Endothelial cell of umbilical vein (primary cell): ENCODE data around the gene ACTR1A. TPM values are rescaled to one million over a fixed set of nuclear protein-coding genes. Genes with fewer than 3 reads are reported as not detected.

Experiments used
- BruUV-seq: library from RNA; stranded (reverse); fragments of 400-500 nt; replicated peaks from 2 replicates; lab custom pipeline; 2021; lab: Mats Ljungman, UMichigan
- CTCF ChIA-PET: fragments of 300-600, 350-600 bp; sonication (Branson Sonifier 250); formaldehyde crosslinking; loops from one replicate; lab custom pipeline; 2021; ENCODE audit warnings: antibody characterized with exemption, inconsistent platforms; lab: Charles Lee
- POLR2A ChIA-PET: fragments of 300-600, 350-600 bp; sonication (Branson Sonifier 250); formaldehyde crosslinking; loops from one replicate; lab custom pipeline; 2021; ENCODE audit warnings: antibody characterized with exemption, inconsistent platforms; lab: Charles Lee
- DNase-seq: peaks from one replicate; pipeline ENCODE4 v3.0.0-alpha.2; 2011; ENCODE audit warnings: low read depth, low spot score
- FAIRE-seq: peaks from 2 replicates; lab custom pipeline; 2011; peaks lifted over from hg19 to GRCh38; lab: Jason Lieb, UNC
- H2AFZ ChIP-seq: 2 replicates; pipeline ENCODE4 v1.6.0; 2012; ENCODE audit warnings: low read depth, low read length, control low read depth, inconsistent platforms
- H3K27ac ChIP-seq: 2 replicates; pipeline ENCODE4 v1.5.1; 2011; ENCODE audit warnings: low read depth, mild to moderate bottlenecking, control low read depth, low read length, moderate library complexity; ENCODE audit not compliant: insufficient read depth
- H3K27me3 ChIP-seq, 2 experiments: 2 replicates each; pipeline versions ENCODE4 v1.6.0 to v1.6.1; 2011; ENCODE audit warnings: low read length in 2 of 2, mixed read lengths in 1 of 2; ENCODE audit not compliant: control insufficient read depth in 2 of 2, insufficient read depth in 2 of 2
- H3K36me3 ChIP-seq, 2 experiments: 2 replicates in 1 of 2; 3 replicates in 1 of 2; pipeline ENCODE4 v1.5.1; 2011; ENCODE audit warnings: low read length in 2 of 2, mild to moderate bottlenecking in 1 of 2, moderate library complexity in 1 of 2; ENCODE audit not compliant: control insufficient read depth in 2 of 2, insufficient read depth in 2 of 2; ENCODE audit errors: extremely low read depth in 1 of 2
- H3K4me1 ChIP-seq: 3 replicates; pipeline ENCODE4 v1.5.1; 2011; ENCODE audit warnings: mild to moderate bottlenecking, low read length; ENCODE audit not compliant: control insufficient read depth, insufficient read depth; ENCODE audit errors: extremely low read depth
- H3K4me2 ChIP-seq: 2 replicates; pipeline ENCODE4 v1.6.1; 2011; ENCODE audit warnings: low read length, control low read depth, mixed read lengths; ENCODE audit not compliant: insufficient read depth
- H3K4me3 ChIP-seq, 3 experiments: fragments of 200-600 bp in 1 of 3; sonication (generic), shearing (Covaris generic) in 1 of 3; replicated peaks in 1 of 3; 2 replicates each; pipeline ENCODE4 v1.5.1; 2011 to 2016; ENCODE audit warnings: control low read depth in 3 of 3, low read length in 3 of 3, mild to moderate bottlenecking in 2 of 3, inconsistent platforms in 1 of 3, low read depth in 1 of 3, moderate library complexity in 1 of 3; ENCODE audit not compliant: insufficient read depth in 1 of 3
- H3K79me2 ChIP-seq: 2 replicates; pipeline ENCODE4 v1.6.0; 2012; ENCODE audit warnings: low read length, inconsistent platforms; ENCODE audit not compliant: control insufficient read depth, insufficient read depth
- H3K9ac ChIP-seq: replicated peaks from 2 replicates; pipeline ENCODE3; 2011; ENCODE audit warnings: low read length, control low read depth; ENCODE audit not compliant: insufficient read depth; ENCODE audit errors: extremely low read depth
- H3K9me1 ChIP-seq: replicated peaks from 3 replicates; pipeline ENCODE4 v1.6.0; 2011; ENCODE audit warnings: mild to moderate bottlenecking, low read length; ENCODE audit not compliant: control insufficient read depth, insufficient read depth; ENCODE audit errors: extremely low read depth
- H3K9me3 ChIP-seq: replicated peaks from 2 replicates; pipeline ENCODE4 v1.5.1; 2012; ENCODE audit warnings: low read length, inconsistent platforms; ENCODE audit not compliant: control insufficient read depth, insufficient read depth
- H4K20me1 ChIP-seq: replicated peaks from 2 replicates; pipeline ENCODE3; 2011; ENCODE audit warnings: mild to moderate bottlenecking, low read length; ENCODE audit not compliant: control insufficient read depth, insufficient read depth; ENCODE audit errors: extremely low read depth
- CTCF ChIP-seq, 2 donors: IDR thresholded peaks; 1 replicate in 1 of 2; 2 replicates in 1 of 2; pipeline ENCODE4 v1.5.1; 2011; ENCODE audit warnings: low read length in 2 of 2, mild to moderate bottlenecking in 2 of 2, moderate library complexity in 2 of 2, control low read depth in 1 of 2, inconsistent platforms in 1 of 2, low read depth in 1 of 2; ENCODE audit not compliant: insufficient read depth in 1 of 2; ENCODE audit errors: extremely low read depth in 1 of 2
- EZH2 ChIP-seq: IDR thresholded peaks from 2 replicates; pipeline ENCODE4 v1.6.1; 2012; ENCODE audit warnings: borderline replicate concordance, low read depth, mild to moderate bottlenecking, moderate library complexity, low read length, inconsistent platforms; ENCODE audit not compliant: severe bottlenecking
- FOS ChIP-seq: IDR thresholded peaks from 2 replicates; pipeline ENCODE4 v1.6.1; 2011; ENCODE audit warnings: mild to moderate bottlenecking, low read length, moderate library complexity, borderline replicate concordance; ENCODE audit not compliant: insufficient read depth
- GATA2 ChIP-seq: IDR thresholded peaks from 2 replicates; pipeline ENCODE4 v1.7.0; 2011; ENCODE audit warnings: low read depth, mild to moderate bottlenecking, moderate library complexity, mixed read lengths, low read length; ENCODE audit not compliant: insufficient read length, insufficient read depth
- JUN ChIP-seq: IDR thresholded peaks from 2 replicates; pipeline ENCODE4 v1.6.1; 2011; ENCODE audit warnings: borderline replicate concordance, low read depth; ENCODE audit not compliant: insufficient read length, insufficient read depth
- MYC ChIP-seq: IDR thresholded peaks from one replicate; pipeline ENCODE4 v1.6.1; 2011; ENCODE audit warnings: mild to moderate bottlenecking, low read depth, low read length
- POLR2A ChIP-seq: IDR thresholded peaks from 2 replicates; pipeline ENCODE4 v1.6.1; 2012; ENCODE audit warnings: low read depth, mild to moderate bottlenecking, control low read depth, low read length
- POLR2AphosphoS5 ChIP-seq: IDR thresholded peaks from 2 replicates; pipeline ENCODE4 v1.6.1; 2012; ENCODE audit warnings: low read depth, mild to moderate bottlenecking, control low read depth, low read length, moderate library complexity; ENCODE audit not compliant: insufficient read depth
- dilution Hi-C: fragments of 300-500 bp; cut with MboI; formaldehyde crosslinking; loops from one replicate; pipeline ENCODE4 v1.15.0; 2019; ENCODE audit warnings: low sequenced_read_pairs; ENCODE audit not compliant: extremely low pct_ligation_motif_present
- intact Hi-C: fragments of 100-400 bp; cut with micrococcal nuclease; formaldehyde crosslinking; loops from one replicate; pipeline ENCODE4 v1.10.0; 2022
- polyA plus RNA-seq, 4 experiments: library from polyadenylated mRNA; depleted of rRNA in 3 of 4; stranded (reverse) in 3 of 4; unstranded in 1 of 4; fragments of >200 nt; gene quantifications; 2 replicates each; pipeline versions ENCODE4 v1.2.1 to v1.2.3, GENCODE V29; 2011 to 2012; ENCODE audit warnings: missing spikeins in 1 of 4
- total RNA-seq: library from RNA; stranded (reverse); gene quantifications from 2 replicates; pipeline ENCODE4 v1.2.3, GENCODE V29; 2021
- TF ChIP-seq, protein P1 (sequence below): IDR thresholded peaks from 2 replicates; pipeline ENCODE4 v1.6.1; 2011; ENCODE audit not compliant: insufficient read depth, insufficient read length

Gene ACTR1A
- total and polyA plus RNA-seq, 2 donors (not counting 3 experiments of a cell fraction or from before 2014, with no cell fraction given): 155 to 164 TPM

DNA sequence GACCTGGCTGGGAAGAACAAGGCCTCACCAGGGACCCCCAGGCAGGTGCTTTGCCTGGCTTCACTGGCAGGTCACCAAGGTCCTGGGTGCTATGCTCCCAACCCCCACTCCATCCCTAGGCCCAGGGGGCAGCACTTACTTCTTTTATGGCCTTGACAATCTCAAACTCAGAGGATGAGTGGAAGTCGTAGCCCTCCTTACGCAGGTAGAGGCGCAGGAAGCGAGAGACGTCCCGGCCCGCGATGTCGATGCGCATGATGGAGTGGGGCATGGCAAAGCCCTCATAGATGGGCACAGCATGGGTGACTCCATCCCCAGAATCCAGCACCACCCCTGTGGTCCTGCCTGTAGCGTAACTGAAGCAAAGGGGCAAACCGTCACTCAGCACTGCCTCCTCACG lies 18.5 kb downstream of the ACTR1A start:
- no TSS peak for BruUV-seq
- Histone ChIP-seq H3K4me3 (no peak overlapping the region), H3K27me3 (no peaks in the 10 kb centered on the region), H3K4me2 (no peak overlapping the region), H2AFZ (no peak overlapping the region), H3K9me3 (no peaks in the 10 kb centered on the region), H3K27ac (no peak overlapping the region), H3K36me3 (peaks cover 49 to 80% of the 10 kb centered on the region in 2 experiments), H3K9ac (no peak overlapping the region), H3K9me1 (no peaks in the 10 kb centered on the region), H3K79me2 (peaks cover 2% of the 10 kb centered on the region), H3K4me1 (no peaks in the 10 kb centered on the region), H4K20me1 (no peaks in the 10 kb centered on the region)
- dilution Hi-C loops: no loop called here
- FAIRE-seq (no peak), DNase-seq (no peak)
- TF ChIP-seq GATA2: no peak
- no peak for TF ChIP-seq JUN
- TF ChIP-seq FOS: no peak
- no peak for TF ChIP-seq EZH2
- no peak for TF ChIP-seq POLR2A
- TF ChIP-seq POLR2AphosphoS5: no peak
- TF ChIP-seq, protein P1, sequence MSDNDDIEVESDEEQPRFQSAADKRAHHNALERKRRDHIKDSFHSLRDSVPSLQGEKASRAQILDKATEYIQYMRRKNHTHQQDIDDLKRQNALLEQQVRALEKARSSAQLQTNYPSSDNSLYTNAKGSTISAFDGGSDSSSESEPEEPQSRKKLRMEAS: no peak
- TF ChIP-seq MYC: no peak
- no peak for TF ChIP-seq CTCF (IDR thresholded peaks at IDR 0.05; ENCODE audit: extremely low read depth in 1 of 2, insufficient read depth in 1 of 2, low read depth in 1 of 2, low read length in 2 of 2)
- ChIA-PET CTCF (interaction anchor here (2.8 kb wide), 1 partner anchor 100 kb away, joined by 18 read pairs; no protein-coding TSS in a partner anchor), POLR2A (no interaction called here)
- intact Hi-C loops: no loop called here
